ENCODE data around the gene DYNC1LI2.

DYNC1LI2 gene

GRCh38 chr16:66786551-66786950 is 35.1 kb upstream of the DYNC1LI2 start:
- no peak overlapping the region for H3K4me3 ChIP-seq (ENCODE audit: low read depth, low read length)
- H3K4me1 ChIP-seq (ENCODE audit: control insufficient read depth, insufficient read depth, low read length), result no peaks in the 10 kb centered on the region
- TF ChIP-seq ZNF394 (tag by site-specific recombination; IDR thresholded peaks at IDR 0.05; ENCODE audit: borderline replicate concordance) (no peak), ZBTB7A (tag by site-specific recombination; IDR thresholded peaks at IDR 0.05; ENCODE audit: low read depth) (no peak), REST (tag by site-specific recombination; IDR thresholded peaks at IDR 0.05) (no peak), ZNF362 (tag by site-specific recombination; IDR thresholded peaks at IDR 0.05) (no peak), ZNF48 (tag by site-specific recombination; IDR thresholded peaks at IDR 0.05) (no peak), ZNF398 (tag by site-specific recombination; IDR thresholded peaks at IDR 0.05) (no peak), GFI1B (tag by site-specific recombination; IDR thresholded peaks at IDR 0.05) (no peak), SP3 (tag by site-specific recombination; IDR thresholded peaks at IDR 0.05) (no peak), SCRT2 (tag by site-specific recombination; IDR thresholded peaks at IDR 0.05) (no peak), HOXD13 (CRISPR knock-in tag; IDR thresholded peaks at IDR 0.05; ENCODE audit: borderline replicate concordance) (no peak)
- H3K36me3 ChIP-seq (ENCODE audit: control insufficient read depth in 2 of 2, insufficient read depth in 1 of 2, low read length in 2 of 2), result no peaks in the 10 kb centered on the region
- ChIA-PET CTCF (interaction anchor here (1.0 kb wide), 1 partner anchor 35 kb away, joined by 3 read pairs; the partner anchor contains the start of gene DYNC1LI2), POLR2A (no interaction called here)
- no peak overlapping the region for H3K27ac ChIP-seq (ENCODE audit: extremely low read depth, low read depth, low read length)
- no peaks in the 10 kb centered on the region for H3K9me3 ChIP-seq (ENCODE audit: control insufficient read depth, insufficient read depth, low read depth, low read length)

- ChIA-PET CTCF (interaction anchor here (1.0 kb wide), 1 partner anchor 25 kb away, joined by 4 read pairs; the partner anchor contains the start of gene DYNC1LI2), POLR2A (no interaction called here)
- H3K4me1 ChIP-seq (ENCODE audit: control insufficient read depth, insufficient read depth, low read length), result no peaks in the 10 kb centered on the region
- no peaks in the 10 kb centered on the region for H3K36me3 ChIP-seq (ENCODE audit: control insufficient read depth in 2 of 2, insufficient read depth in 1 of 2, low read length in 2 of 2)
- H3K9me3 ChIP-seq (ENCODE audit: control insufficient read depth, insufficient read depth, low read depth, low read length), result no peaks in the 10 kb centered on the region
- no peak overlapping the region for H3K4me3 ChIP-seq (ENCODE audit: low read depth, low read length)
- H3K27ac ChIP-seq (ENCODE audit: extremely low read depth, low read depth, low read length), result no peak overlapping the region
- TF ChIP-seq ZNF366 (tag by site-specific recombination; conservative IDR thresholded peaks at IDR 0.05) (no peak; the same call in 1 of the 2 replicates), ZNF404 (tag by site-specific recombination; IDR thresholded peaks at IDR 0.05) (no peak), ZNF2 (tag by site-specific recombination; IDR thresholded peaks at IDR 0.05) (no peak), ZNF660 (tag by site-specific recombination; IDR thresholded peaks at IDR 0.05) (no peak), ZNF140 (tag by site-specific recombination; IDR thresholded peaks at IDR 0.05) (no peak), ZNF645 (tag by site-specific recombination; IDR thresholded peaks at IDR 0.05) (no peak), ZNF518A (tag by site-specific recombination; conservative IDR thresholded peaks at IDR 0.05; ENCODE audit: low read depth) (no peak), ZBTB44 (tag by site-specific recombination; IDR thresholded peaks at IDR 0.05) (no peak), ZNF274 (IDR thresholded peaks at IDR 0.05; ENCODE audit: low read length) (no peak), ZNF274 (tag by site-specific recombination; IDR thresholded peaks at IDR 0.05; ENCODE audit: borderline replicate concordance) (0 out of 2 replicates have a peak, but pooled peaks have one; percentile 15), TCF7L2 (IDR thresholded peaks at IDR 0.05; ENCODE audit: borderline replicate concordance, low read depth, low read length) (no peak), SP3 (tag by site-specific recombination; IDR thresholded peaks at IDR 0.05) (no peak)
These were observed 25.0 kb upstream of the DYNC1LI2 start for GRCh38 chr16:66776457-66776856.

Data from HEK293 (cell line).